OCI-LY3 (cell line): ENCODE data around the gene TTLL10.

Experiments used
- H2AFZ ChIP-seq: fragments of 200-600, 300-600 bp; shearing (Covaris generic); 2 replicates; pipeline ENCODE4 v1.6.0; 2014; ENCODE audit warnings: antibody characterized with exemption, low read depth, low read length
- H3K27ac ChIP-seq: fragments of 200-600, 300-600 bp; sonication (generic); 2 replicates; pipeline ENCODE4 v1.5.1; 2014; ENCODE audit warnings: mild to moderate bottlenecking, low read length, moderate library complexity, mixed read lengths
- H3K27me3 ChIP-seq: fragments of 200-600, 300-600 bp; sonication (generic); 2 replicates; pipeline ENCODE4 v1.6.1; 2014; ENCODE audit warnings: low read depth, low read length, mixed read lengths
- H3K36me3 ChIP-seq: fragments of 200-600, 300-600 bp; sonication (generic); replicated peaks from 2 replicates; pipeline ENCODE3; 2014; ENCODE audit warnings: low read depth, low read length, mixed read lengths
- H3K4me1 ChIP-seq: fragments of 300-600, 200-600 bp; sonication (generic); 2 replicates; pipeline ENCODE4 v1.6.1; 2014; ENCODE audit warnings: low read length, mixed read lengths
- H3K4me2 ChIP-seq: fragments of 200-600, 300-600 bp; sonication (generic); 2 replicates; pipeline ENCODE4 v1.6.1; 2014; ENCODE audit warnings: low read length, mixed read lengths
- H3K4me3 ChIP-seq: fragments of 300-600, 200-600 bp; sonication (generic); 2 replicates; pipeline ENCODE4 v1.5.1; 2014; ENCODE audit warnings: antibody characterized with exemption, mild to moderate bottlenecking, low read length, moderate library complexity
- H3K79me2 ChIP-seq: fragments of 300-600, 200-600 bp; shearing (Covaris generic); 2 replicates; pipeline ENCODE4 v1.6.1; 2014; ENCODE audit warnings: mild to moderate bottlenecking, low read length, mixed read lengths
- H3K9ac ChIP-seq: fragments of 300-600, 200-600 bp; shearing (Covaris generic); 2 replicates; pipeline ENCODE4 v1.6.0; 2014; ENCODE audit warnings: mild to moderate bottlenecking, low read length, moderate library complexity
- H3K9me3 ChIP-seq: fragments of 200-600, 300-600 bp; shearing (Covaris generic); 2 replicates; pipeline ENCODE4 v1.6.1; 2014; ENCODE audit warnings: low read length, mixed read lengths; ENCODE audit not compliant: insufficient read depth
- H4K20me1 ChIP-seq: fragments of 200-600, 300-600 bp; sonication (generic); 2 replicates; pipeline ENCODE4 v1.6.1; 2016; ENCODE audit warnings: low read length, mixed read lengths; ENCODE audit not compliant: insufficient read depth
- CTCF ChIP-seq: fragments of 200-600, 300-600 bp; sonication (generic); IDR thresholded peaks from 2 replicates; pipeline ENCODE4 v1.5.1; 2014; ENCODE audit warnings: antibody characterized with exemption, low read length, low read depth
- EZH2phosphoT487 ChIP-seq: fragments of 200-600 bp; shearing (Covaris generic); IDR thresholded peaks from 2 replicates; pipeline ENCODE4 v1.6.1; 2018; ENCODE audit warnings: antibody characterized with exemption, mixed run types, low read depth

TTLL10 gene

DNA sequence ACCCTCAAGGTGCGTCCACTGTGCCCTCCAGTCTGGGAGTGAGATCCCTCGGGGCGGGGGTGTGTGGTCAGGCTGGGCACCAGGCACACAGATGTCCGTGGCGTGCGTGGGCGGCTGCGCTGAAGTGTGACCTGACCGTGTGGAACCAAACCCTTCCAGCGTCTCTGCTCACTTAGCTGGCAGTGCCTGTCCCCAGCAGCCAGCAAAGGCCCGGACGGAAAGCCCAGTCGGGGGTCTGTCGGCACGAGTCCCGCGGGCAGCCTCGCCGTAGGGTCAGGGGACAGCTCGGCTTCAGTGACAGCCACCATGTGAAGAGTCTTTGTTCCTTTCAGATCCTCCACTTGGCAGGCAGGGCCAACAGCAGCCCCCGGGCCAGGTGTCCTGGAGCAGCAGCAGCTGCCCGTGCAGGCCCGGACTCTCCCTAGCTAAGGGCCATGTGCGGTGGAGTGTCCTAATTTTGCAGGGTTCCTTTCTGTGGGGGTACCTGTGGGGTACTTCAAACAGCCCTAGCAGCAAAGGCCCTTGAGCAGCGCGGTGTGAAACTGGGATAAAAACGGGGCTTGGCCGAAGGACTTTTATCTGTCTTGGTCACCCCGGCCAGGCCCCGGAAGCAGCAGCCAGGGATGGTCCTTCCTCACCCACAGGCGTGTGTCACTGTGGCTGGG, 11.6 kb downstream of the TTLL10 start:
- Histone ChIP-seq H3K4me3 (no peak overlapping the region), H3K4me1 (no peaks in the 10 kb centered on the region), H3K9ac (no peak overlapping the region), H4K20me1 (no peaks in the 10 kb centered on the region), H2AFZ (no peak overlapping the region), H3K4me2 (no peak overlapping the region), H3K27me3 (peaks cover 12% of the 10 kb centered on the region), H3K27ac (no peak overlapping the region), H3K36me3 (no peaks in the 10 kb centered on the region), H3K79me2 (no peaks in the 10 kb centered on the region), H3K9me3 (no peaks in the 10 kb centered on the region)
- TF ChIP-seq EZH2phosphoT487 (no peak), CTCF (no peak)

DNA sequence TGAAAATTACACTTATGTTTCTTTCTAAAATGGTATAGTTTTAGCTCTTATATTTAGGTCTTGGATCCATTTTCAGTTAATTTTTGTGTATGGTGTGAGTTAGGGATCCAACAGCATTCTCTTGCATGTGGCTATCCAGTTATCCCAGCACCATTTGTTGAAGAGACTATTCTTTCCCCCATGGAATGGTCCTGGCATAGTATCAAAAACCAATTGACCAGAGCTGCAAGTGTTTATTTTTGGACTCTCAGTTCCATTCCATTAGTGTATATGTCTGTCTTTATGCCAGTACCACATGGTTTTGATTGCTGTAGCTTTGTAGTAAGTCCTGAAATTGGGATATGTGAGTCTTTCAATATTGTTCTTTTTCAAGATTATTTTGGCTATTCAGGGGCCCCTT, 14.3 kb downstream of the TTLL10 start:
- no peaks in the 10 kb centered on the region for H3K4me1 ChIP-seq
- H2AFZ ChIP-seq, result no peak overlapping the region

GRCh38 chr1:1189111-1189510, 15.4 kb downstream of the TTLL10 start:
- Histone ChIP-seq H3K9me3 (no peaks in the 10 kb centered on the region), H3K36me3 (no peaks in the 10 kb centered on the region), H3K9ac (no peak overlapping the region), H4K20me1 (no peaks in the 10 kb centered on the region), H3K27me3 (peaks cover 12% of the 10 kb centered on the region), H2AFZ (no peak overlapping the region), H3K27ac (no peak overlapping the region), H3K79me2 (no peaks in the 10 kb centered on the region), H3K4me1 (no peaks in the 10 kb centered on the region), H3K4me3 (no peak overlapping the region), H3K4me2 (no peak overlapping the region)
- TF ChIP-seq CTCF (no peak), EZH2phosphoT487 (no peak)

More for the DNA sequence above, 14.3 kb downstream of the TTLL10 start:
- H3K27ac ChIP-seq, result no peak overlapping the region
- H3K4me2 ChIP-seq, result no peak overlapping the region
- H4K20me1 ChIP-seq, result no peaks in the 10 kb centered on the region
- H3K36me3 ChIP-seq, result no peaks in the 10 kb centered on the region
- TF ChIP-seq EZH2phosphoT487, result no peak
- TF ChIP-seq CTCF, result no peak
- H3K9ac ChIP-seq, result no peak overlapping the region
- no peak overlapping the region for H3K4me3 ChIP-seq
- peaks cover 12% of the 10 kb centered on the region for H3K27me3 ChIP-seq
- H3K79me2 ChIP-seq, result no peaks in the 10 kb centered on the region
- no peaks in the 10 kb centered on the region for H3K9me3 ChIP-seq

DNA sequence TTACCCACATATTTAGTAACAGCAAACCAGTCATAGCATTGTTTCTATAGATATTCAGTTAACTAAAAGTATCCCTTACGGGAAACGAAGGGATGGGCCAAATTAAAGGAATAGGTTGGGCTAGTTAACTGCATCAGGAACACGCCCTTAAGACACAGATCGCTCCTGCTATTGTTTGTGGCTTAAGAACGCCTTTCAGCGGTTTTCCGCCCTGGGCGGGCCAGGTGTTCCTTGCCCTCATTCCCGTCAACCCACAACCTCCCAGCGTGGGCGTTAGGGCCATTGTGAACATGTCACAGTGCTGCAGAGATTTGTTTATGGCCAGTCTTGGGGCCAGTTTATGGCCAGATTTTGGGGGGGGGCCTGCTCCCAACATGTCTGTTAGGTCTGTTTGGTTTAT, 18.1 kb downstream of the TTLL10 start:
- TF ChIP-seq EZH2phosphoT487, result no peak
- TF ChIP-seq CTCF, result no peak
- Histone ChIP-seq H3K4me3 (no peak overlapping the region), H3K9ac (no peak overlapping the region), H3K4me1 (no peaks in the 10 kb centered on the region), H3K36me3 (no peaks in the 10 kb centered on the region), H3K4me2 (no peak overlapping the region), H2AFZ (no peak overlapping the region), H3K9me3 (0 out of 2 replicates have a peak, but pooled peaks cover 5% of the 10 kb centered on the region), H4K20me1 (no peaks in the 10 kb centered on the region), H3K27me3 (peaks cover 16% of the 10 kb centered on the region), H3K79me2 (no peaks in the 10 kb centered on the region), H3K27ac (no peak overlapping the region)
